A673 (cell line): ENCODE results near the gene GUCD1.

Experiments used
- CTCF ChIP-seq: fragments of 300-800, 200-600 bp; sonication (generic); conservative IDR thresholded peaks from 2 replicates; pipeline ENCODE4 v1.5.1; 2017; ENCODE audit warnings: low read depth, mild to moderate bottlenecking, antibody characterized with exemption, low read length, moderate library complexity, mixed read lengths
- EZH2 ChIP-seq: fragments of 200-600 bp; sonication (generic); IDR thresholded peaks from 2 replicates; pipeline ENCODE4 v1.6.1; 2017; ENCODE audit warnings: borderline replicate concordance, low read depth, mild to moderate bottlenecking, mixed read lengths, antibody characterized with exemption, low read length; ENCODE audit not compliant: poor library complexity, severe bottlenecking

- no peak for TF ChIP-seq CTCF
- no peak for TF ChIP-seq EZH2
These were observed 31.1 kb downstream of the GUCD1 start for GRCh38 chr22:24523873-24524272.
